SK-N-SH treated with all-trans-retinoic acid at 6 μM for 48 hours (cell line): Measurements from ENCODE around the gene OSGEP.

ENCODE experiments used
- ATAC-seq: fragments of 200-7000 bp; cut with Tn5 transposase; 3 replicates; pipeline ENCODE4 v1.9.1; 2020; ENCODE audit warnings: mild to moderate bottlenecking, moderate library complexity
- BACH2 ChIP-seq: fragments of 250-450 bp; sonication (Bioruptor Pico); IDR thresholded peaks from 2 replicates; pipeline ENCODE4 v1.9.0; 2021; ENCODE audit warnings: mild to moderate bottlenecking, borderline replicate concordance
- CREB5 ChIP-seq: fragments of 250-450 bp; sonication (Bioruptor Pico); IDR thresholded peaks from 2 replicates; pipeline ENCODE4 v1.5.1; 2020; ENCODE audit warnings: low read depth, mild to moderate bottlenecking, moderate library complexity
- CSDC2 ChIP-seq: fragments of 250-450 bp; sonication (Bioruptor Pico); IDR thresholded peaks from 2 replicates; pipeline ENCODE4 v1.5.0; 2020; ENCODE audit warnings: mild to moderate bottlenecking, moderate library complexity
- CSRNP3 ChIP-seq: fragments of 250-450 bp; sonication (Bioruptor Pico); IDR thresholded peaks from 2 replicates; pipeline ENCODE4 v1.5.1; 2021; ENCODE audit warnings: mild to moderate bottlenecking, moderate library complexity
- ESRRG ChIP-seq: fragments of 250-450 bp; sonication (Bioruptor Pico); IDR thresholded peaks from 2 replicates; pipeline ENCODE4 v1.6.1; 2021; ENCODE audit warnings: mild to moderate bottlenecking
- GLIS3 ChIP-seq: fragments of 250-450 bp; sonication (Bioruptor Pico); IDR thresholded peaks from 2 replicates; pipeline ENCODE4 v1.5.0; 2020; ENCODE audit warnings: mild to moderate bottlenecking, moderate library complexity
- ISL1 ChIP-seq: fragments of 250-450 bp; sonication (Bioruptor Pico); IDR thresholded peaks from 2 replicates; pipeline ENCODE4 v2.1.2; 2022; ENCODE audit warnings: mild to moderate bottlenecking, moderate library complexity
- OSR1 ChIP-seq: fragments of 250-450 bp; sonication (Bioruptor Pico); IDR thresholded peaks from 2 replicates; pipeline ENCODE4 v1.8.0; 2022; ENCODE audit warnings: moderate library complexity, mild to moderate bottlenecking, inconsistent platforms
- PATZ1 ChIP-seq: fragments of 250-450 bp; sonication (Bioruptor Pico); IDR thresholded peaks from 2 replicates; pipeline ENCODE4 v1.8.0; 2020; ENCODE audit warnings: mild to moderate bottlenecking, moderate library complexity, borderline replicate concordance
- POU6F1 ChIP-seq: fragments of 250-450 bp; sonication (Bioruptor Pico); IDR thresholded peaks from 2 replicates; pipeline ENCODE4 v1.8.0; 2021; ENCODE audit warnings: low read depth, mild to moderate bottlenecking, moderate library complexity, borderline replicate concordance
- PPARA ChIP-seq: fragments of 250-450 bp; sonication (Bioruptor Pico); IDR thresholded peaks from 2 replicates; pipeline ENCODE4 v1.5.0; 2020; ENCODE audit warnings: mild to moderate bottlenecking, borderline replicate concordance
- RARB ChIP-seq: fragments of 250-450 bp; sonication (Bioruptor Pico); IDR thresholded peaks from 2 replicates; pipeline ENCODE4 v1.8.0; 2021; ENCODE audit warnings: mild to moderate bottlenecking, moderate library complexity
- SNAI2 ChIP-seq: fragments of 250-450 bp; sonication (Bioruptor Pico); IDR thresholded peaks from 2 replicates; pipeline ENCODE4 v1.5.0; 2020; ENCODE audit warnings: mild to moderate bottlenecking, moderate library complexity
- TCF4 ChIP-seq: fragments of 250-450 bp; sonication (Bioruptor Pico); IDR thresholded peaks from 2 replicates; pipeline ENCODE4 v1.8.0; 2021; ENCODE audit warnings: mild to moderate bottlenecking, moderate library complexity, borderline replicate concordance
- TOX ChIP-seq: fragments of 250-450 bp; sonication (Bioruptor Pico); IDR thresholded peaks from 2 replicates; pipeline ENCODE4 v1.8.0; 2021; ENCODE audit warnings: mild to moderate bottlenecking, moderate library complexity, borderline replicate concordance
- TSHZ2 ChIP-seq: fragments of 250-450 bp; sonication (Bioruptor Pico); IDR thresholded peaks from 2 replicates; pipeline ENCODE4 v1.5.0; 2020; ENCODE audit warnings: mild to moderate bottlenecking, moderate library complexity
- ZC3H10 ChIP-seq: fragments of 250-450 bp; sonication (Bioruptor Pico); IDR thresholded peaks from 2 replicates; pipeline ENCODE4 v1.5.1; 2021; ENCODE audit warnings: mild to moderate bottlenecking, moderate library complexity
- ZNF565 ChIP-seq: fragments of 450-650 bp; formaldehyde crosslinking; conservative IDR thresholded peaks from 2 replicates; pipeline ENCODE4 v1.5.0; 2020; ENCODE audit warnings: low read depth, mild to moderate bottlenecking, moderate library complexity
- ZNF70 ChIP-seq: fragments of 450-650 bp; formaldehyde crosslinking; IDR thresholded peaks from 2 replicates; pipeline ENCODE4 v1.5.0; 2020; ENCODE audit warnings: mild to moderate bottlenecking, moderate library complexity

The OSGEP gene

GRCh38 chr14:20412411-20412810 is 42.2 kb downstream of the OSGEP start (continued):
- no peak for TF ChIP-seq ZC3H10 (CRISPR knock-in tag)
- no peak for TF ChIP-seq TSHZ2 (CRISPR knock-in tag)
- no peak for TF ChIP-seq CSDC2 (CRISPR knock-in tag)

- no peak for ATAC-seq
- TF ChIP-seq CSRNP3 (no peak), CSDC2 (CRISPR knock-in tag) (no peak), CREB5 (CRISPR knock-in tag) (no peak), ISL1 (CRISPR knock-in tag) (no peak), ZNF565 (no peak), ESRRG (CRISPR knock-in tag) (no peak), ZNF70 (CRISPR knock-in tag) (no peak), RARB (CRISPR knock-in tag) (no peak), OSR1 (CRISPR knock-in tag) (no peak), PATZ1 (CRISPR knock-in tag) (no peak), POU6F1 (CRISPR knock-in tag) (no peak)
Observed at GRCh38 chr14:20409226-20409625, 45.4 kb downstream of the OSGEP start.

- TF ChIP-seq CSDC2 (CRISPR knock-in tag) (no peak), ZNF565 (no peak), BACH2 (CRISPR knock-in tag) (no peak), SNAI2 (no peak)
- no peak for ATAC-seq
Observed at GRCh38 chr14:20403521-20403920, 51.1 kb downstream of the OSGEP start.

GRCh38 chr14:20400965-20401593 is 53.5 kb downstream of the OSGEP start:
- TF ChIP-seq ZC3H10 (CRISPR knock-in tag) = no peak
- no peak for TF ChIP-seq ESRRG (CRISPR knock-in tag)
- TF ChIP-seq BACH2 (CRISPR knock-in tag) = no peak
- TF ChIP-seq PPARA = no peak
- no peak for TF ChIP-seq TCF4
- TF ChIP-seq TOX (CRISPR knock-in tag) = no peak
- no peak for TF ChIP-seq GLIS3 (CRISPR knock-in tag)
- no peak for TF ChIP-seq CSDC2 (CRISPR knock-in tag)
- TF ChIP-seq POU6F1 (CRISPR knock-in tag) = no peak
- no peak for ATAC-seq
